T-cell (primary cell): ENCODE measurements around the gene NOLC1. TPM values are rescaled to one million over a fixed set of nuclear protein-coding genes. Genes with fewer than 3 reads are reported as not detected.

Experiments used
- ATAC-seq, 4 experiments: fragments of 200-7000 bp in 3 of 4; fragments of 150-1000 bp in 1 of 4; cut with Tn5 transposase; replicated peaks in 1 of 4; 1 replicate in 3 of 4; 2 replicates in 1 of 4; pipeline ENCODE4 v1.10.0; 2021; ENCODE audit warnings: moderate library complexity in 3 of 4, mild to moderate bottlenecking in 2 of 4, moderate number of reproducible peaks in 1 of 4
- CTCF ChIA-PET, 2 donors: fragments of 300-600 bp; sonication (Branson Sonifier 250); formaldehyde crosslinking; loops; one replicate each; lab custom pipeline; 2022; ENCODE audit warnings: antibody characterized with exemption in 2 of 2; lab: Charles Lee
- POLR2A ChIA-PET, 2 donors: fragments of 300-600 bp; sonication (Branson Sonifier 250); formaldehyde crosslinking; loops; one replicate each; lab custom pipeline; 2022; ENCODE audit warnings: antibody characterized with exemption in 2 of 2; lab: Charles Lee
- DNase-seq, 35 experiments: peaks; one replicate each; pipeline versions ENCODE4 v3.0.0 to v3.0.0-alpha.2; 2013 to 2023
- H3K27ac ChIP-seq: one replicate; pipeline ENCODE4 v1.5.1; 2013; ENCODE audit warnings: low read length
- H3K27me3 ChIP-seq, 2 experiments: replicated peaks in 1 of 2; 1 replicate in 1 of 2; 2 replicates in 1 of 2; pipeline versions ENCODE4 v1.6.1 to v1.7.0; 2013; ENCODE audit warnings: low read length in 1 of 2, mixed read lengths in 1 of 2; ENCODE audit not compliant: control insufficient read depth in 2 of 2, insufficient read depth in 2 of 2; ENCODE audit errors: extremely low read depth in 1 of 2
- H3K36me3 ChIP-seq, 2 donors: 1 replicate in 1 of 2; 2 replicates in 1 of 2; pipeline versions ENCODE4 v1.6.1 to v1.7.0; 2013; ENCODE audit warnings: low read length in 1 of 2; ENCODE audit not compliant: control insufficient read depth in 2 of 2, insufficient read depth in 1 of 2; ENCODE audit errors: extremely low read depth in 1 of 2
- H3K4me1 ChIP-seq, 2 experiments: 1 replicate in 1 of 2; 2 replicates in 1 of 2; pipeline versions ENCODE4 v1.6.1 to v1.7.0; 2013; ENCODE audit warnings: low read length in 2 of 2, mixed read lengths in 1 of 2; ENCODE audit not compliant: insufficient read depth in 2 of 2, control insufficient read depth in 1 of 2; ENCODE audit errors: extremely low read depth in 1 of 2
- H3K4me3 ChIP-seq, 2 donors: 1 replicate in 1 of 2; 2 replicates in 1 of 2; pipeline versions ENCODE4 v1.5.1 to v1.7.0; 2013; ENCODE audit warnings: mild to moderate bottlenecking in 2 of 2, low read length in 1 of 2, moderate library complexity in 1 of 2; ENCODE audit not compliant: control insufficient read depth in 1 of 2; ENCODE audit errors: extremely low read depth in 1 of 2
- H3K9me3 ChIP-seq: 2 replicates; pipeline ENCODE4 v1.7.0; 2013
- H3K27ac Mint-ChIP-seq, 2 donors: one replicate each; pipeline ENCODE4 v1.8.0; 2020 to 2021; ENCODE audit warnings: mild to moderate bottlenecking in 2 of 2, mixed read lengths in 2 of 2
- H3K27me3 Mint-ChIP-seq, 2 donors: one replicate each; pipeline ENCODE4 v1.8.0; 2021 to 2022; ENCODE audit warnings: mixed read lengths in 2 of 2
- H3K36me3 Mint-ChIP-seq: one replicate; pipeline ENCODE4 v1.8.0; 2021; ENCODE audit warnings: mixed read lengths
- H3K4me1 Mint-ChIP-seq, 3 donors: one replicate each; pipeline ENCODE4 v1.8.0; 2020 to 2022; ENCODE audit warnings: mixed read lengths in 3 of 3, mild to moderate bottlenecking in 1 of 3
- H3K4me3 Mint-ChIP-seq, 3 donors: one replicate each; pipeline ENCODE4 v1.8.0; 2020 to 2022; ENCODE audit warnings: mild to moderate bottlenecking in 3 of 3, mixed read lengths in 3 of 3, moderate library complexity in 3 of 3
- H3K9me3 Mint-ChIP-seq, 3 donors: one replicate each; pipeline ENCODE4 v1.8.0; 2020 to 2022; ENCODE audit warnings: mixed read lengths in 3 of 3
- WGBS: methylation state at CpG from one replicate; pipeline ENCODE4 v1.1.5; 2013; ENCODE audit warnings: missing lambda C conversion rate; ENCODE audit not compliant: insufficient coverage; 5-methylcytosine and 5-hydroxymethylcytosine counted together
- total RNA-seq, 35 experiments: library from RNA in 6 of 35; stranded (reverse) in 6 of 35; fragments of 120-200 nt in 1 of 35; gene quantifications; one replicate each; pipeline versions ENCODE4 v1.2.1 to v1.2.4 and lab custom pipeline; 2013 to 2026

Gene NOLC1
- total RNA-seq, 5 donors from 2014 or later (not counting 1 experiment from before 2014, with no cell fraction given): 40.7 to 69.8 (median 62.4) TPM

- H3K9me3 Mint-ChIP-seq: no peaks in the 10 kb centered on the region
- H3K36me3 Mint-ChIP-seq: peaks cover 30% of the 10 kb centered on the region
- H3K4me1 Mint-ChIP-seq: peaks cover 44 to 49% (median 45%) of the 10 kb centered on the region in 3 donors
- H3K4me3 Mint-ChIP-seq: peak overlapping the region in 2 of 3 donors; percentile 39 to 87
- no peak for ATAC-seq
- peak overlapping the region in 1 of 2 donors; percentile 86 for H3K27ac Mint-ChIP-seq
- no CpG with 5 or more reads among the region's 3 CpGs for WGBS
- H3K4me3 ChIP-seq: no peak overlapping the region
- POLR2A ChIA-PET: no interaction called here
- H3K27me3 Mint-ChIP-seq: no peaks in the 10 kb centered on the region
- peaks cover 23 to 50% of the 10 kb centered on the region in 2 donors for H3K36me3 ChIP-seq
- H3K27me3 ChIP-seq: no peaks in the 10 kb centered on the region
- H3K9me3 ChIP-seq: no peaks in the 10 kb centered on the region
- CTCF ChIA-PET: interaction anchor here in 1 of 2 donors (0.6 kb wide), 1 partner anchor 273 kb away, joined by 3 read pairs; no protein-coding TSS in a partner anchor
- peak in 1 of 35 experiments; percentile 22 for DNase-seq
- peak overlapping the region; percentile 21 for H3K27ac ChIP-seq
- peaks cover 28 to 52% of the 10 kb centered on the region in 2 experiments for H3K4me1 ChIP-seq
These were observed 39.9 kb upstream of the NOLC1 start for GRCh38 chr10:102112210-102112817.

GRCh38 chr10:102113261-102113955 lies 38.8 kb upstream of the NOLC1 start:
- Mint-ChIP-seq H3K4me3 (peak overlapping the region; percentile 78 to 87 (median 80)), H3K27me3 (no peaks in the 10 kb centered on the region), H3K9me3 (no peaks in the 10 kb centered on the region), H3K27ac (peak overlapping the region; percentile 77 to 86), H3K4me1 (peaks cover 55 to 60% (median 55%) of the 10 kb centered on the region in 3 donors), H3K36me3 (peaks cover 26% of the 10 kb centered on the region)
- Histone ChIP-seq H3K4me3 (peak overlapping the region; percentile 59 to 88), H3K4me1 (peaks cover 37 to 60% of the 10 kb centered on the region in 2 experiments), H3K36me3 (peaks cover 21 to 39% of the 10 kb centered on the region in 2 donors), H3K27ac (peak overlapping the region; percentile 21), H3K9me3 (no peaks in the 10 kb centered on the region), H3K27me3 (no peaks in the 10 kb centered on the region)
- ATAC-seq (no peak), DNase-seq (peak in 2 of 35 experiments; percentile 7 to 32)
- WGBS: 22% methylated on average over 5 of the region's 7 CpGs
- ChIA-PET POLR2A (interaction anchor here (0.6 to 0.7 kb wide), 5 partner anchors 12 to 666 kb away, joined by 3 to 12 read pairs (median 3); no protein-coding TSS in a partner anchor), CTCF (interaction anchor here (0.6 to 2.2 kb wide), 11 partner anchors 10 to 1047 kb away, joined by 3 to 7 read pairs (median 4); partner anchors contain the start of gene PPRC1 (in 1 of the 2))

- ChIA-PET POLR2A (interaction anchor here in 1 of 2 donors (0.6 kb wide), 1 partner anchor 801 kb away, joined by 5 read pairs; no protein-coding TSS in a partner anchor), CTCF (interaction anchor here (0.5 to 2.2 kb wide), 7 partner anchors 9 to 985 kb away, joined by 3 to 7 read pairs (median 3); partner anchors contain the start of gene PPRC1 (in 1 of the 2))
- Histone ChIP-seq H3K27ac (peak overlapping the region; percentile 16), H3K36me3 (peaks cover 14 to 31% of the 10 kb centered on the region in 2 donors), H3K9me3 (no peaks in the 10 kb centered on the region), H3K27me3 (no peaks in the 10 kb centered on the region), H3K4me1 (peaks cover 40 to 68% of the 10 kb centered on the region in 2 experiments), H3K4me3 (peak overlapping the region; percentile 59 to 88)
- Mint-ChIP-seq H3K27ac (peak overlapping the region; percentile 77 to 95), H3K4me1 (peaks cover 62 to 68% (median 63%) of the 10 kb centered on the region in 3 donors), H3K27me3 (no peaks in the 10 kb centered on the region), H3K9me3 (no peaks in the 10 kb centered on the region), H3K36me3 (peaks cover 18% of the 10 kb centered on the region), H3K4me3 (peak overlapping the region; percentile 84 to 87 (median 86))
- ATAC-seq (peak; percentile 16 to 33 (median 23)), DNase-seq (peak in 1 of 35 experiments; percentile 20)
- WGBS: 0% methylated on average over 27 of the region's 45 CpGs
These were observed 38.0 kb upstream of the NOLC1 start for GRCh38 chr10:102113956-102114857.

DNA sequence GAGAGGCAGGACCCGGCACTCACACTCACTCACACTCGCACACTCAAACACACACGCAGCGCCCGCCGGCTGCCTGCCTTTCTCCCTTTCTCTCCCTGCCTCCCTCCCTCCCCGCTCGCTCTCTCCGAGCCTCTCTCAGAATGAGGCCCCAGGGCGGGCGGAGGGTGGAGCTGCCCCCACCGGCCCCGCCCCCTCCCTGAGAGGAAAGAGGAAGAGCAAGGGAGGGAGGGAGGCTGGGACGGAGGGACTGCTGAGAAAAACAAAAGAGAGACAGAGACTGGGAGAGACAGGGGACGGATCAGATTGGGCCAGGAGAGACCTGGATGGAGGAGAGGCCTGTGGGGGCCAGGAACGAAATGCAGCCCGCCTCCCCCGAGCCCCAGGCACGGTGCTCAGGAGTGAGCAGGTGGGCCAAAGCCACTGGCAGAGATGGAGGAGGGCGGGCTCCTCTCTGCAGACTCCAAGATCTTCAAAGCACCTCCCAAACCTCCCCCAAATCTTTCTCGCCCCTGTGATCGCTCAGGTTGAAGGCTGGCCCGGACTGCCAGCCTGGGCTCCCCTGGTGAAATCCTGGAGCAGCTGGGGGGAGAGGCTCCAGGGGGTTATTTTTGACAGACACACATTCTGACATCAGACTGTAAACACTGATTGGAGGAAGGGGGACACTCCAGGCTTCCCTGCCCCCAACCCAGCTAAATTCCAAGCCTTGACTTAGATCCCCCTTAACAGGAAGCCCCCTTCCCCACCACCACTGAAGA lies 37.1 kb upstream of the NOLC1 start:
- Mint-ChIP-seq H3K27ac (peak overlapping the region; percentile 77 to 95), H3K4me1 (peaks cover 65 to 69% (median 67%) of the 10 kb centered on the region in 3 donors), H3K9me3 (no peaks in the 10 kb centered on the region), H3K4me3 (peak overlapping the region; percentile 84 to 87 (median 86)), H3K36me3 (peaks cover 10% of the 10 kb centered on the region), H3K27me3 (no peaks in the 10 kb centered on the region)
- DNase-seq (peak; percentile 70 to 87 (median 78)), ATAC-seq (peak; percentile 74 to 77 (median 75))
- Histone ChIP-seq H3K4me3 (peak overlapping the region; percentile 59 to 74), H3K4me1 (peaks cover 40 to 75% of the 10 kb centered on the region in 2 experiments), H3K27ac (peak overlapping the region; percentile 64), H3K36me3 (peaks cover 9 to 23% of the 10 kb centered on the region in 2 donors), H3K9me3 (no peaks in the 10 kb centered on the region), H3K27me3 (no peaks in the 10 kb centered on the region)
- 7% methylated on average over 3 of the region's 23 CpGs for WGBS
- ChIA-PET CTCF (interaction anchor here (0.6 to 2.2 kb wide), 2 partner anchors 17 to 54 kb away, joined by 6 to 13 read pairs; partner anchors contain the start of gene PPRC1 (in 1 of the 2)), POLR2A (interaction anchor here in 1 of 2 donors (0.6 kb wide), 2 partner anchors 14 to 801 kb away, joined by 3 to 5 read pairs; no protein-coding TSS in a partner anchor)

DNA sequence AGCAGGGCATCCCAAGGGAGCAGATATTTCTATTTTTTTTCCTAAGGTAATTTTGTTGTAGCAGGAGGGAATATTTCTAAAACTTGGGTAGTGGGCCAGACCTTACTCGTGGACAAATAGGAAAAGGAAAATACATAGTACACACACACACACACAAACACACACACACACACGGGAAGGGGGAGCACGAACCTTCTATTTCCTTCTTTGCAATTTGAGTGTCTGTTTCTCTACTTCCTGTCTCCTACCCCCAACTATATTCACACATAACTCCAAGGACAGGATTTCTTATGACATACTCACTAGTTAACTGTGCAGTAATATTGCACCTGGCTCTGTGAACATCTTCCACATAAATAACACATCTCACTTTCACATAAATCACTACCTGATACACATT lies 36.4 kb upstream of the NOLC1 start:
- H3K9me3 Mint-ChIP-seq: no peaks in the 10 kb centered on the region
- POLR2A ChIA-PET: no interaction called here
- H3K27ac Mint-ChIP-seq: peak overlapping the region; percentile 77 to 95
- no peaks in the 10 kb centered on the region for H3K27me3 ChIP-seq
- peaks cover 7 to 16% of the 10 kb centered on the region in 2 donors for H3K36me3 ChIP-seq
- no peaks in the 10 kb centered on the region for H3K27me3 Mint-ChIP-seq
- H3K9me3 ChIP-seq: no peaks in the 10 kb centered on the region
- CTCF ChIA-PET: interaction anchor here in 1 of 2 donors (2.2 kb wide), 1 partner anchor 17 kb away, joined by 6 read pairs; the partner anchor contains the start of gene PPRC1
- DNase-seq (peak in 1 of 35 experiments; percentile 48), ATAC-seq (no peak)
- peak overlapping the region; percentile 64 for H3K27ac ChIP-seq
- peak overlapping the region; percentile 84 to 87 (median 86) for H3K4me3 Mint-ChIP-seq
- peaks cover 3% of the 10 kb centered on the region for H3K36me3 Mint-ChIP-seq
- H3K4me1 Mint-ChIP-seq: peaks cover 65 to 68% (median 67%) of the 10 kb centered on the region in 3 donors
- peaks cover 40 to 75% of the 10 kb centered on the region in 2 experiments for H3K4me1 ChIP-seq
- H3K4me3 ChIP-seq: peak overlapping the region; percentile 59 to 74
- WGBS: 0% methylated on average over 2 of the region's 3 CpGs
